Kidney tubule cell (primary cell): ENCODE measurements around the gene DTX1.
"Not testable (repeated sequence)": the region's sequence is repeated elsewhere in the genome, so short reads cannot be mapped to it uniquely, and the experiment has no call there.

Experiments used
- DNase-seq: peaks from one replicate; pipeline ENCODE4 v3.0.0-alpha.2; 2018; ENCODE audit warnings: low spot score

DTX1 gene

GRCh38 chr12:113115455-113116126 is 59.1 kb downstream of the DTX1 start:
- DNase-seq, result no peak

GRCh38 chr12:113116875-113117274 is 60.3 kb downstream of the DTX1 start:
- DNase-seq, result no peak

- not testable (repeated sequence) for DNase-seq
These were observed 61.2 kb downstream of the DTX1 start for GRCh38 chr12:113117684-113118083.

GRCh38 chr12:113118142-113118541 is 61.6 kb downstream of the DTX1 start:
- DNase-seq, result no peak

GRCh38 chr12:113119980-113120669 is 63.6 kb downstream of the DTX1 start:
- DNase-seq, result no peak

GRCh38 chr12:113120670-113121370 is 64.3 kb downstream of the DTX1 start:
- DNase-seq, result peak; percentile 26

- DNase-seq, result no peak
These were observed 71.3 kb downstream of the DTX1 start for GRCh38 chr12:113127791-113128199.

GRCh38 chr12:113128802-113129663 is 72.5 kb downstream of the DTX1 start:
- no peak for DNase-seq

GRCh38 chr12:113129664-113130456 is 73.3 kb downstream of the DTX1 start:
- DNase-seq, result no peak

- DNase-seq, result peak; percentile 91
These were observed 74.1 kb downstream of the DTX1 start for GRCh38 chr12:113130457-113131135.

- peak; percentile 30 for DNase-seq
These were observed 75.0 kb downstream of the DTX1 start for GRCh38 chr12:113131556-113131955.

GRCh38 chr12:113133036-113133435 is 76.5 kb downstream of the DTX1 start:
- DNase-seq, result no peak

- DNase-seq, result peak; percentile 67
These were observed 77.1 kb downstream of the DTX1 start for GRCh38 chr12:113133666-113134065.

- no peak for DNase-seq
These were observed 77.5 kb downstream of the DTX1 start for GRCh38 chr12:113134071-113134470.

- no peak for DNase-seq
These were observed 78.0 kb downstream of the DTX1 start for GRCh38 chr12:113134521-113134951.

- peak; percentile 80 for DNase-seq
These were observed 78.9 kb downstream of the DTX1 start, which contains the start of gene RASAL1 for GRCh38 chr12:113135178-113136127. Gene RASAL1, minus strand, starts transcription at chr12:113135761. Its CDS starts 299 bp downstream, at chr12:113135462.

GRCh38 chr12:113136128-113136989 is 79.8 kb downstream of the DTX1 start:
- peak; percentile 41 for DNase-seq

- peak; percentile 54 for DNase-seq
These were observed 80.5 kb downstream of the DTX1 start for GRCh38 chr12:113136990-113137511.
